Measurements from ENCODE around the gene ELF1.

DNA sequence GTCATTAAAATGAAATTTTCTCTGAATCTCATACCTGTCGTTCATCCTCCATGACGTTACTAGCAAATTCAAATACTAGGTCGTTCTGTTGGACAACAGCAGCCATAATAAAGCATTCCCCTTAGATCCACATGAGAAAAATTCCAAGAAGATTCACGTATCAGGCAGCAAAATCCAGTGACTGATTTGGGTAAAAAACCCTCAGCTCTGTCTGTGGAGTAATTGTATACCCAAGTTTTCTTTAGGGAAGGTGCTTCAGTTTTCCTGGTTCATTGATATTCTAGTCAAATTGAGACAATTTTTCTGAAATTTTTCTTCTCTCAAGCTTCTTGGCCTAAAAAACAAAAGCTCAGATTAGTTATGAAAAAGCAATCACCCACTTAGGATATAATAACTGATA lies 37.2 kb downstream of the ELF1 start:
- TF ChIP-seq POLR2A (IDR thresholded peaks at IDR 0.05; ENCODE audit: low read depth, low read length): no peak
- TF ChIP-seq EZH2 (IDR thresholded peaks at IDR 0.05; ENCODE audit: borderline replicate concordance, low read depth, low read length, severe bottlenecking): no peak
